Liver (tissue), 9 donors: ENCODE measurements around the gene SLC47A2. TPM values are rescaled to one million over a fixed set of nuclear protein-coding genes. Genes with fewer than 3 reads are reported as not detected.

Experiments used
- DNase-seq: peaks from one replicate; pipeline ENCODE4 v3.0.0-alpha.2; 2017; ENCODE audit warnings: low spot score
- H3K27ac ChIP-seq, 2 donors: one replicate each; pipeline ENCODE4 v1.7.0; 2013; ENCODE audit warnings: inconsistent platforms in 2 of 2, low read length in 2 of 2, control low read depth in 1 of 2, low read depth in 1 of 2, mild to moderate bottlenecking in 1 of 2
- H3K27me3 ChIP-seq, 4 donors: one replicate each; pipeline versions ENCODE4 v1.6.1 to v1.7.0; 2013; ENCODE audit warnings: low read length in 3 of 4, inconsistent platforms in 1 of 4, mild to moderate bottlenecking in 1 of 4, moderate library complexity in 1 of 4; ENCODE audit not compliant: control insufficient read depth in 4 of 4, insufficient read depth in 4 of 4
- H3K36me3 ChIP-seq, 4 donors: one replicate each; pipeline versions ENCODE4 v1.6.1 to v1.7.0; 2013; ENCODE audit warnings: low read length in 3 of 4, mild to moderate bottlenecking in 3 of 4, low read depth in 1 of 4, moderate library complexity in 1 of 4; ENCODE audit not compliant: control insufficient read depth in 4 of 4, insufficient read depth in 3 of 4
- H3K4me1 ChIP-seq, 4 donors: one replicate each; pipeline versions ENCODE4 v1.6.1 to v1.7.0; 2013; ENCODE audit warnings: low read length in 3 of 4, mild to moderate bottlenecking in 3 of 4, moderate library complexity in 1 of 4; ENCODE audit not compliant: control insufficient read depth in 4 of 4, insufficient read depth in 4 of 4
- H3K4me3 ChIP-seq, 3 donors: one replicate each; pipeline versions ENCODE4 v1.6.1 to v1.7.0; 2013; ENCODE audit warnings: low read length in 3 of 3, control low read depth in 1 of 3, low read depth in 1 of 3, mild to moderate bottlenecking in 1 of 3
- H3K9ac ChIP-seq, 2 donors: one replicate each; pipeline ENCODE4 v1.7.0; 2013; ENCODE audit warnings: low read length in 2 of 2, mild to moderate bottlenecking in 2 of 2, moderate library complexity in 2 of 2, control low read depth in 1 of 2, low read depth in 1 of 2
- H3K9me3 ChIP-seq, 4 donors: one replicate each; pipeline versions ENCODE4 v1.6.1 to v1.7.0; 2013; ENCODE audit warnings: low read length in 3 of 4; ENCODE audit not compliant: control insufficient read depth in 4 of 4
- ATF3 ChIP-seq: IDR thresholded peaks from 2 replicates; pipeline ENCODE4 v1.6.1; 2016; ENCODE audit warnings: antibody characterized with exemption
- CTCF ChIP-seq: fragments of 150-350 bp; IDR thresholded peaks from 2 replicates; pipeline ENCODE4 v1.5.1; 2017; ENCODE audit warnings: improper control_type of control experiment, low read depth, low read length; ENCODE audit not compliant: missing input control
- EGR1 ChIP-seq, 2 donors: IDR thresholded peaks; 2 replicates each; pipeline ENCODE4 v1.6.1; 2016 to 2018; ENCODE audit warnings: antibody characterized with exemption in 2 of 2, low read depth in 2 of 2
- FOXA1 ChIP-seq: IDR thresholded peaks from 2 replicates; pipeline ENCODE4 v1.6.1; 2016; ENCODE audit warnings: antibody characterized with exemption
- FOXA2 ChIP-seq: IDR thresholded peaks from 2 replicates; pipeline ENCODE4 v1.6.1; 2016; ENCODE audit warnings: antibody characterized with exemption
- GABPA ChIP-seq, 2 donors: IDR thresholded peaks in 1 of 2; conservative IDR thresholded peaks in 1 of 2; 2 replicates each; pipeline ENCODE4 v1.6.1; 2016; ENCODE audit warnings: antibody characterized with exemption in 2 of 2, mild to moderate bottlenecking in 1 of 2, moderate library complexity in 1 of 2
- HNF4A ChIP-seq, 2 donors: conservative IDR thresholded peaks; 2 replicates each; pipeline ENCODE4 v1.6.1; 2016; ENCODE audit warnings: antibody characterized with exemption in 2 of 2, mild to moderate bottlenecking in 2 of 2
- HNF4G ChIP-seq: IDR thresholded peaks from 2 replicates; pipeline ENCODE4 v1.6.1; 2016; ENCODE audit warnings: antibody characterized with exemption
- JUND ChIP-seq, 2 donors: IDR thresholded peaks; 2 replicates each; pipeline ENCODE4 v1.6.1; 2016; ENCODE audit warnings: antibody characterized with exemption in 2 of 2
- MAX ChIP-seq: IDR thresholded peaks from 2 replicates; pipeline ENCODE4 v1.6.1; 2016; ENCODE audit warnings: antibody characterized with exemption
- NR2F2 ChIP-seq: IDR thresholded peaks from 2 replicates; pipeline ENCODE4 v1.6.1; 2016; ENCODE audit warnings: antibody characterized with exemption
- RAD21 ChIP-seq, 2 donors: IDR thresholded peaks; 2 replicates each; pipeline ENCODE4 v1.6.1; 2016; ENCODE audit warnings: antibody characterized with exemption in 2 of 2, mild to moderate bottlenecking in 2 of 2
- REST ChIP-seq: IDR thresholded peaks from 2 replicates; pipeline ENCODE4 v1.6.1; 2016; ENCODE audit warnings: antibody characterized with exemption, mild to moderate bottlenecking
- RXRA ChIP-seq, 2 donors: IDR thresholded peaks; 2 replicates each; pipeline ENCODE4 v1.6.1; 2017 to 2018; ENCODE audit warnings: antibody characterized with exemption in 2 of 2, mild to moderate bottlenecking in 1 of 2
- SP1 ChIP-seq: IDR thresholded peaks from 2 replicates; pipeline ENCODE4 v1.6.1; 2018; ENCODE audit warnings: antibody characterized with exemption, mild to moderate bottlenecking
- TAF1 ChIP-seq: conservative IDR thresholded peaks from 2 replicates; pipeline ENCODE4 v1.6.1; 2016; ENCODE audit warnings: antibody characterized with exemption, mild to moderate bottlenecking
- YY1 ChIP-seq: IDR thresholded peaks from 2 replicates; pipeline ENCODE4 v1.6.1; 2016; ENCODE audit warnings: antibody characterized with exemption, mild to moderate bottlenecking
- ZBTB33 ChIP-seq: IDR thresholded peaks from 2 replicates; pipeline ENCODE4 v1.6.1; 2016; ENCODE audit warnings: antibody characterized with exemption
- WGBS: extraction: QIAGEN DNeasy Blood & Tissue Kit; methylation state at CpG from one replicate; pipeline ENCODE4 v1.1.7; 2013; 5-methylcytosine and 5-hydroxymethylcytosine counted together
- polyA plus RNA-seq, 2 donors: library from polyadenylated mRNA; stranded (reverse) in 1 of 2; unstranded in 1 of 2; fragments of 200-250 nt in 1 of 2; fragments of >200 nt in 1 of 2; fragmentation: Nextera tagmentation in 1 of 2; extraction: Ambion mirVana in 1 of 2; gene quantifications; one replicate each; pipeline versions ENCODE4 v1.2.1 to v1.2.3, GENCODE V29; 2013 to 2015
- total RNA-seq, 2 donors: library from RNA; depleted of rRNA; stranded (reverse); fragments of >200 nt; gene quantifications; one replicate each; pipeline ENCODE4 v1.2.3, GENCODE V29; 2014
- donor health status: healthy.
- donor health status: healthy.
- donor health status: healthy.
- donor health status: healthy.
- donor health status: healthy.

Gene SLC47A2
- total and polyA plus RNA-seq, 4 donors = 0.08 TPM; not detected in 3

GRCh38 chr17:19631905-19632304 lies 84.5 kb downstream of the SLC47A2 start:
- no peaks in the 10 kb centered on the region for H3K27me3 ChIP-seq
- H3K4me3 ChIP-seq = no peak overlapping the region
- no peak for DNase-seq
- H3K4me1 ChIP-seq = peaks cover 0 to 3% (median 0%) of the 10 kb centered on the region in 4 donors
- WGBS = 88% methylated on average over 2 of the region's 2 CpGs
- H3K36me3 ChIP-seq = no peaks in the 10 kb centered on the region
- no peak overlapping the region for H3K9ac ChIP-seq
- no peak overlapping the region for H3K27ac ChIP-seq
- no peak for TF ChIP-seq SP1
- TF ChIP-seq EGR1 (IDR thresholded peaks at IDR 0.05; ENCODE audit: low read depth in 2 of 2) = no peak
- no peak for TF ChIP-seq TAF1
- no peak for TF ChIP-seq HNF4G
- no peak for TF ChIP-seq REST
- no peak for TF ChIP-seq MAX
- TF ChIP-seq NR2F2 = no peak
- TF ChIP-seq FOXA2 = no peak
- TF ChIP-seq JUND (IDR thresholded peaks at IDR 0.05) = no peak
- no peak for TF ChIP-seq CTCF
- TF ChIP-seq ZBTB33 = no peak
- TF ChIP-seq GABPA (IDR thresholded peaks at IDR 0.05 in 1 of 2, conservative IDR thresholded peaks at IDR 0.05 in 1 of 2) = no peak
- no peak for TF ChIP-seq FOXA1
- no peak for TF ChIP-seq HNF4A (conservative IDR thresholded peaks at IDR 0.05)
- TF ChIP-seq YY1 = no peak
- TF ChIP-seq RAD21 (IDR thresholded peaks at IDR 0.05) = no peak
- no peak for TF ChIP-seq RXRA (IDR thresholded peaks at IDR 0.05)
- TF ChIP-seq ATF3 = no peak
- H3K9me3 ChIP-seq = no peaks in the 10 kb centered on the region
